Effector memory CD8-positive, alpha-beta T cell (primary cell): ENCODE data around the gene SLC29A4.
"Not testable (repeated sequence)": the region's sequence is repeated elsewhere in the genome, so short reads cannot be mapped to it uniquely, and the experiment has no call there.

Experiments used
- ATAC-seq: fragments of 150-1000 bp; cut with Tn5 transposase; replicated peaks from 2 replicates; pipeline ENCODE4 v1.10.0; 2021; ENCODE audit warnings: mild to moderate bottlenecking, moderate library complexity
- DNase-seq, 3 experiments: peaks; one replicate each; pipeline ENCODE4 v3.0.0; 2021
- H3K27ac Mint-ChIP-seq, 2 donors: one replicate each; pipeline ENCODE4 v1.8.0; 2022; ENCODE audit warnings: mild to moderate bottlenecking in 2 of 2, mixed read lengths in 2 of 2, moderate library complexity in 2 of 2
- H3K27me3 Mint-ChIP-seq, 2 donors: one replicate each; pipeline ENCODE4 v1.8.0; 2022; ENCODE audit warnings: mixed read lengths in 2 of 2
- H3K36me3 Mint-ChIP-seq: one replicate; pipeline ENCODE4 v1.8.0; 2022; ENCODE audit warnings: mild to moderate bottlenecking, moderate library complexity, mixed read lengths; ENCODE audit not compliant: insufficient read depth
- H3K4me1 Mint-ChIP-seq, 2 donors: one replicate each; pipeline ENCODE4 v1.8.0; 2022; ENCODE audit warnings: low read depth in 2 of 2, mixed read lengths in 2 of 2
- H3K4me3 Mint-ChIP-seq, 2 donors: one replicate each; pipeline ENCODE4 v1.8.0; 2022; ENCODE audit warnings: mild to moderate bottlenecking in 2 of 2, mixed read lengths in 2 of 2, moderate library complexity in 2 of 2
- H3K9me3 Mint-ChIP-seq, 2 donors: one replicate each; pipeline ENCODE4 v1.8.0; 2022; ENCODE audit warnings: mixed read lengths in 2 of 2

SLC29A4 gene

GRCh38 chr7:5281598-5282500 lies 894 bp upstream of the SLC29A4 start:
- ATAC-seq, H3K9me3 Mint-ChIP-seq, H3K27ac Mint-ChIP-seq, H3K36me3 Mint-ChIP-seq, DNase-seq, H3K4me1 Mint-ChIP-seq: not testable (repeated sequence)
- Mint-ChIP-seq H3K4me3 (peak overlapping the region; percentile 35 to 48), H3K27me3 (peaks cover 5 to 45% of the 10 kb centered on the region in 2 donors)

- H3K9me3 Mint-ChIP-seq, result no peaks in the 10 kb centered on the region
- peak overlapping the region; percentile 15 to 19 for H3K4me3 Mint-ChIP-seq
- ATAC-seq (no peak), DNase-seq (no peak)
- H3K27me3 Mint-ChIP-seq, result peaks cover 5 to 51% of the 10 kb centered on the region in 2 donors
- peaks cover 0 to 1% of the 10 kb centered on the region in 2 donors for H3K4me1 Mint-ChIP-seq
- H3K27ac Mint-ChIP-seq, result no peak overlapping the region
- H3K36me3 Mint-ChIP-seq, result no peaks in the 10 kb centered on the region
These were observed 919 bp downstream of the SLC29A4 start for GRCh38 chr7:5283421-5284303.

GRCh38 chr7:5284304-5285281 lies 1.9 kb downstream of the SLC29A4 start:
- ATAC-seq (no peak), DNase-seq (no peak)
- H3K36me3 Mint-ChIP-seq, result no peaks in the 10 kb centered on the region
- no peaks in the 10 kb centered on the region for H3K9me3 Mint-ChIP-seq
- peaks cover 5 to 48% of the 10 kb centered on the region in 2 donors for H3K27me3 Mint-ChIP-seq
- H3K4me3 Mint-ChIP-seq, result peak overlapping the region; percentile 15 to 19
- peaks cover 0 to 1% of the 10 kb centered on the region in 2 donors for H3K4me1 Mint-ChIP-seq
- no peak overlapping the region for H3K27ac Mint-ChIP-seq

- Mint-ChIP-seq H3K36me3 (no peaks in the 10 kb centered on the region), H3K27me3 (peaks cover 5 to 40% of the 10 kb centered on the region in 2 donors), H3K4me1 (peaks cover 0 to 1% of the 10 kb centered on the region in 2 donors), H3K4me3 (no peak overlapping the region), H3K27ac (peak overlapping the region in 1 of 2 donors; percentile 66), H3K9me3 (no peaks in the 10 kb centered on the region)
- no peak for ATAC-seq
- DNase-seq, result no peak
These were observed 4.2 kb downstream of the SLC29A4 start for GRCh38 chr7:5286933-5287332.

GRCh38 chr7:5287373-5287772 lies 4.6 kb downstream of the SLC29A4 start:
- H3K9me3 Mint-ChIP-seq, H3K4me1 Mint-ChIP-seq, ATAC-seq, H3K36me3 Mint-ChIP-seq, H3K4me3 Mint-ChIP-seq, DNase-seq: not testable (repeated sequence)
- Mint-ChIP-seq H3K27me3 (peaks cover 5 to 40% of the 10 kb centered on the region in 2 donors), H3K27ac (peak overlapping the region in 1 of 2 donors; percentile 66)

- H3K27me3 Mint-ChIP-seq, result peaks cover 5 to 40% of the 10 kb centered on the region in 2 donors
- H3K27ac Mint-ChIP-seq, result no peak overlapping the region
- DNase-seq (no peak), ATAC-seq (no peak)
- peaks cover 0 to 1% of the 10 kb centered on the region in 2 donors for H3K4me1 Mint-ChIP-seq
- no peak overlapping the region for H3K4me3 Mint-ChIP-seq
- no peaks in the 10 kb centered on the region for H3K36me3 Mint-ChIP-seq
- H3K9me3 Mint-ChIP-seq, result no peaks in the 10 kb centered on the region
These were observed 5.1 kb downstream of the SLC29A4 start for GRCh38 chr7:5287802-5288201.

GRCh38 chr7:5288560-5288959 lies 5.8 kb downstream of the SLC29A4 start:
- H3K36me3 Mint-ChIP-seq, ATAC-seq, H3K4me3 Mint-ChIP-seq, H3K27ac Mint-ChIP-seq, DNase-seq, H3K9me3 Mint-ChIP-seq, H3K4me1 Mint-ChIP-seq: not testable (repeated sequence)
- peaks cover 5 to 40% of the 10 kb centered on the region in 2 donors for H3K27me3 Mint-ChIP-seq

GRCh38 chr7:5289355-5289754 lies 6.6 kb downstream of the SLC29A4 start:
- Mint-ChIP-seq H3K4me3 (no peak overlapping the region), H3K4me1 (peaks cover 0 to 1% of the 10 kb centered on the region in 2 donors), H3K36me3 (no peaks in the 10 kb centered on the region), H3K27me3 (peaks cover 2 to 35% of the 10 kb centered on the region in 2 donors), H3K27ac (no peak overlapping the region), H3K9me3 (peaks cover 0 to 1% of the 10 kb centered on the region in 2 donors)
- no peak for ATAC-seq
- no peak for DNase-seq

GRCh38 chr7:5291301-5291700 lies 8.6 kb downstream of the SLC29A4 start:
- no peak overlapping the region for H3K4me3 Mint-ChIP-seq
- H3K27me3 Mint-ChIP-seq, result peaks cover 0 to 19% of the 10 kb centered on the region in 2 donors
- ATAC-seq (no peak), DNase-seq (no peak)
- H3K36me3 Mint-ChIP-seq, result peaks cover 6% of the 10 kb centered on the region
- peaks cover 0 to 11% of the 10 kb centered on the region in 2 donors for H3K9me3 Mint-ChIP-seq
- peaks cover 4% of the 10 kb centered on the region in 2 donors for H3K4me1 Mint-ChIP-seq
- no peak overlapping the region for H3K27ac Mint-ChIP-seq

GRCh38 chr7:5291711-5292335 lies 9.1 kb downstream of the SLC29A4 start:
- not testable (repeated sequence) for H3K36me3 Mint-ChIP-seq, H3K27ac Mint-ChIP-seq, ATAC-seq, H3K4me3 Mint-ChIP-seq, DNase-seq, H3K4me1 Mint-ChIP-seq
- Mint-ChIP-seq H3K27me3 (peaks cover 0 to 15% of the 10 kb centered on the region in 2 donors), H3K9me3 (peaks cover 0 to 11% of the 10 kb centered on the region in 2 donors)

GRCh38 chr7:5294169-5294987 lies 11.6 kb downstream of the SLC29A4 start:
- Mint-ChIP-seq H3K9me3 (peaks cover 0 to 11% of the 10 kb centered on the region in 2 donors), H3K4me1 (peaks cover 12 to 19% of the 10 kb centered on the region in 2 donors), H3K4me3 (peak overlapping the region in 1 of 2 donors; percentile 36), H3K27me3 (peaks cover 7 to 9% of the 10 kb centered on the region in 2 donors), H3K36me3 (peaks cover 9% of the 10 kb centered on the region), H3K27ac (no peak overlapping the region)
- DNase-seq (no peak), ATAC-seq (no peak)
